ENCODE measurements around the gene HCFC2.

DNA sequence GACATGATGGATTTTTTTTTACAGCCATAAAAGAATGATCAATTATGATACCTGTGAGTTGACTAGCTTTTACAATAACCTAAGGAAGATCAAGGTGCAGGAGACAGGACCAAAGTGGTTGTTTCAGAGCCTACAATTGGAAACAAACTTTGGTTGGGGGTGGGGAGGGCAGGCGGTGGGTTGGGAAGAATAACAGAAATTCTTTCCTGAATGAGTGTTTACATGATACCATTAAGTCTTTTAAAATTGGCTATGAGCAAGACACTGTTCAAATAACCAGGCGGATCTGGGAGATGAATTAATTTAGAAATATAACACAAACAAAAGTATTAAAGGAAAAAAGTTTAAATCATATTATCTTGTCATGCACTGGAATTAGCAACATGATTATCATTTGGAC is 66.4 kb downstream of the HCFC2 start:
- TF ChIP-seq, protein P1, sequence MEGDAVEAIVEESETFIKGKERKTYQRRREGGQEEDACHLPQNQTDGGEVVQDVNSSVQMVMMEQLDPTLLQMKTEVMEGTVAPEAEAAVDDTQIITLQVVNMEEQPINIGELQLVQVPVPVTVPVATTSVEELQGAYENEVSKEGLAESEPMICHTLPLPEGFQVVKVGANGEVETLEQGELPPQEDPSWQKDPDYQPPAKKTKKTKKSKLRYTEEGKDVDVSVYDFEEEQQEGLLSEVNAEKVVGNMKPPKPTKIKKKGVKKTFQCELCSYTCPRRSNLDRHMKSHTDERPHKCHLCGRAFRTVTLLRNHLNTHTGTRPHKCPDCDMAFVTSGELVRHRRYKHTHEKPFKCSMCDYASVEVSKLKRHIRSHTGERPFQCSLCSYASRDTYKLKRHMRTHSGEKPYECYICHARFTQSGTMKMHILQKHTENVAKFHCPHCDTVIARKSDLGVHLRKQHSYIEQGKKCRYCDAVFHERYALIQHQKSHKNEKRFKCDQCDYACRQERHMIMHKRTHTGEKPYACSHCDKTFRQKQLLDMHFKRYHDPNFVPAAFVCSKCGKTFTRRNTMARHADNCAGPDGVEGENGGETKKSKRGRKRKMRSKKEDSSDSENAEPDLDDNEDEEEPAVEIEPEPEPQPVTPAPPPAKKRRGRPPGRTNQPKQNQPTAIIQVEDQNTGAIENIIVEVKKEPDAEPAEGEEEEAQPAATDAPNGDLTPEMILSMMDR (IDR thresholded peaks at IDR 0.05) = no peak
- no peak for TF ChIP-seq POLR2A (IDR thresholded peaks at IDR 0.05)
